Tibial nerve (tissue), 4 donors: ENCODE data around the gene ARHGAP21.
"Not testable (repeated sequence)": the region's sequence is repeated elsewhere in the genome, so short reads cannot be mapped to it uniquely, and the experiment has no call there.

Experiments
- EP300 ChIP-seq, 2 donors: sonication (generic); formaldehyde crosslinking; IDR thresholded peaks; one replicate each; pipeline ENCODE4 v1.6.1; 2017; ENCODE audit warnings: antibody characterized with exemption in 2 of 2, mild to moderate bottlenecking in 1 of 2
- TF ChIP-seq, protein P1 (sequence below), 5 experiments: fragments of 200-600 bp in 3 of 5; fragments of 450-650 bp in 2 of 5; sonication (generic) in 3 of 5; IDR thresholded peaks; one replicate each; pipeline ENCODE4 v1.5.1; 2016 to 2019; ENCODE audit warnings: antibody characterized with exemption in 5 of 5, mild to moderate bottlenecking in 3 of 5, moderate library complexity in 2 of 5

DNA sequence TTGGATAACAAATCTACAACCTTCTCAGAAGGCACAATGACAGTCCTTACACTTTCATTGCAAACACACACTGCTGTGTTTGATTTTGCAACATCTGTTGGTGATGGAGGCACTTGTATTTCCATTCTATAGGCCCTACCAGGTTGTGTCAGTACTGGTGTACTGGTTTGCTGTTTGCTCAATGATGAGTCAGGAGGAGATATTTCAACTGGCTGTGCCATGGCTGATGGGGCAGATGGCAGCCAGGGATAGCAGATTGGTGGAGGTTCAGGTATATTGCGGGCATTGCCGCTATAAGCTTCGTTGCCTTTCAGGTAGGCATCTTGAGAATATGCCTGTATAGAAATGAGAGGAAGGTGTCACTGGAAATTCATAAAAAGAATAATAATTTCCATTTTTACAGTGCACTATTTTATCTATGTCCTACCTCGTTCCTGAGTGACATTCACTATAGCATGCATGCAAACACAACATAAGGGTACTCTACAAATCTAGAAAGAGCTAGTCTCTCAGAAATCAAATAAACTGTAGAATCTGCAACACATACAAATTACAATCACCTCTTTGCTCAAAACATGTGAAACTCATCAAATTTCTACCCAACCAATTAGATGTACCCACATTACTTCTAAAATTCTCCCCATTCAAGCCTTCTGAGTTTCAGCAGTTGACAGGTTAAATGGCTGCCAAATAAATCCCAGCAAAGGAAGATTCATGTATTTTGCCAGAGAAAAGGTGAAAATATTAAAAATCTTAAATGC is 102.5 kb downstream of the ARHGAP21 start:
- not testable (repeated sequence) for TF ChIP-seq EP300 (IDR thresholded peaks at IDR 0.05)
- TF ChIP-seq, protein P1, sequence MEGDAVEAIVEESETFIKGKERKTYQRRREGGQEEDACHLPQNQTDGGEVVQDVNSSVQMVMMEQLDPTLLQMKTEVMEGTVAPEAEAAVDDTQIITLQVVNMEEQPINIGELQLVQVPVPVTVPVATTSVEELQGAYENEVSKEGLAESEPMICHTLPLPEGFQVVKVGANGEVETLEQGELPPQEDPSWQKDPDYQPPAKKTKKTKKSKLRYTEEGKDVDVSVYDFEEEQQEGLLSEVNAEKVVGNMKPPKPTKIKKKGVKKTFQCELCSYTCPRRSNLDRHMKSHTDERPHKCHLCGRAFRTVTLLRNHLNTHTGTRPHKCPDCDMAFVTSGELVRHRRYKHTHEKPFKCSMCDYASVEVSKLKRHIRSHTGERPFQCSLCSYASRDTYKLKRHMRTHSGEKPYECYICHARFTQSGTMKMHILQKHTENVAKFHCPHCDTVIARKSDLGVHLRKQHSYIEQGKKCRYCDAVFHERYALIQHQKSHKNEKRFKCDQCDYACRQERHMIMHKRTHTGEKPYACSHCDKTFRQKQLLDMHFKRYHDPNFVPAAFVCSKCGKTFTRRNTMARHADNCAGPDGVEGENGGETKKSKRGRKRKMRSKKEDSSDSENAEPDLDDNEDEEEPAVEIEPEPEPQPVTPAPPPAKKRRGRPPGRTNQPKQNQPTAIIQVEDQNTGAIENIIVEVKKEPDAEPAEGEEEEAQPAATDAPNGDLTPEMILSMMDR (IDR thresholded peaks at IDR 0.05), result not testable (repeated sequence)
